HG02840 (cell line): ENCODE data around the gene HAUS5.

Source experiments
- ATAC-seq: cut with Tn5 transposase; IDR thresholded peaks from one replicate; pipeline ENCODE4 v1.9.1; 2021; ENCODE audit warnings: mild to moderate bottlenecking, moderate library complexity, moderate number of reproducible peaks; ENCODE audit not compliant: unreplicated experiment, low FRiP score

HAUS5 gene

GRCh38 chr19:35669566-35669965 is 57.0 kb downstream of the HAUS5 start:
- no peak for ATAC-seq

GRCh38 chr19:35669974-35670373 is 57.4 kb downstream of the HAUS5 start:
- no peak for ATAC-seq

GRCh38 chr19:35670686-35671085 is 58.2 kb downstream of the HAUS5 start:
- no peak for ATAC-seq

GRCh38 chr19:35671818-35672217 is 59.3 kb downstream of the HAUS5 start:
- no peak for ATAC-seq

GRCh38 chr19:35673121-35673804 is 60.7 kb downstream of the HAUS5 start:
- ATAC-seq, result no peak
